Uterus (tissue), 2 donors: ENCODE results near the gene DEPDC5.

Source experiments
- POLR2A ChIP-seq, 2 donors: fragments of 450-650 bp; IDR thresholded peaks; one replicate each; pipeline ENCODE4 v1.6.1; 2016; ENCODE audit warnings: antibody characterized with exemption in 2 of 2, mild to moderate bottlenecking in 1 of 2, moderate library complexity in 1 of 2
- TF ChIP-seq, protein P1 (sequence below), 4 experiments: fragments of 200-600 bp in 2 of 4; fragments of 450-650 bp in 2 of 4; sonication (generic) in 2 of 4; IDR thresholded peaks; one replicate each; pipeline ENCODE4 v1.5.1; 2016 to 2019; ENCODE audit warnings: antibody characterized with exemption in 4 of 4, mild to moderate bottlenecking in 2 of 4, moderate library complexity in 1 of 4

DNA sequence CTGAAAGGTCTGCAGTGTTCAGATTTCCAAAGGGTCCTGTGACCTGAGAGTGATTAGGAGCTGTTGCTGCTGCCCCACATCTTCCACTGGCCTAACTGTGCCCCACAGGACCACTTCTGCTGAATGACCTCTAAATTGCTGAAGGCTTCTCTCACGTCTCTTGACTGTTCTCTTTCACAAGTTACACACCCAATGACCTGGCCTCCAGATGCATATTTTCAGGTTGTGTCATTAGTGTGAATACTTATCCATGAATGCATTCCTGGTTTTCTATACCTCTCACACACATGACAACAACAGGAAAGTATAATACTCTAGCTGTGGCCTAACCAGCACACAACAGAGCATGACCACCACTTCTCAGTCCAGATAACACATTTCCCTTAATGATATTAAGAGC lies 19.3 kb upstream of the DEPDC5 start:
- TF ChIP-seq, protein P1, sequence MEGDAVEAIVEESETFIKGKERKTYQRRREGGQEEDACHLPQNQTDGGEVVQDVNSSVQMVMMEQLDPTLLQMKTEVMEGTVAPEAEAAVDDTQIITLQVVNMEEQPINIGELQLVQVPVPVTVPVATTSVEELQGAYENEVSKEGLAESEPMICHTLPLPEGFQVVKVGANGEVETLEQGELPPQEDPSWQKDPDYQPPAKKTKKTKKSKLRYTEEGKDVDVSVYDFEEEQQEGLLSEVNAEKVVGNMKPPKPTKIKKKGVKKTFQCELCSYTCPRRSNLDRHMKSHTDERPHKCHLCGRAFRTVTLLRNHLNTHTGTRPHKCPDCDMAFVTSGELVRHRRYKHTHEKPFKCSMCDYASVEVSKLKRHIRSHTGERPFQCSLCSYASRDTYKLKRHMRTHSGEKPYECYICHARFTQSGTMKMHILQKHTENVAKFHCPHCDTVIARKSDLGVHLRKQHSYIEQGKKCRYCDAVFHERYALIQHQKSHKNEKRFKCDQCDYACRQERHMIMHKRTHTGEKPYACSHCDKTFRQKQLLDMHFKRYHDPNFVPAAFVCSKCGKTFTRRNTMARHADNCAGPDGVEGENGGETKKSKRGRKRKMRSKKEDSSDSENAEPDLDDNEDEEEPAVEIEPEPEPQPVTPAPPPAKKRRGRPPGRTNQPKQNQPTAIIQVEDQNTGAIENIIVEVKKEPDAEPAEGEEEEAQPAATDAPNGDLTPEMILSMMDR (IDR thresholded peaks at IDR 0.05): no peak
- no peak for TF ChIP-seq POLR2A (IDR thresholded peaks at IDR 0.05)
